Heart right ventricle (tissue), 16 donors: ENCODE results near the gene SEPSECS. TPM values are rescaled to one million over a fixed set of nuclear protein-coding genes. Genes with fewer than 3 reads are reported as not detected.

Experiments used
- ATAC-seq, 8 donors: fragments of 200-7000 bp; cut with Tn5 transposase; one replicate each; pipeline ENCODE4 v1.9.1; 2020; ENCODE audit warnings: mild to moderate bottlenecking in 8 of 8, moderate library complexity in 8 of 8, moderate number of reproducible peaks in 1 of 8
- DNase-seq, 2 donors: peaks; one replicate each; pipeline ENCODE4 v3.0.0-alpha.2; 2020
- H3K27ac ChIP-seq, 10 donors: fragments of 200-600 bp; sonication (generic) in 2 of 10; one replicate each; pipeline versions ENCODE4 v1.5.0 to v1.8.0; 2020 to 2022; ENCODE audit warnings: mild to moderate bottlenecking in 3 of 10
- H3K27me3 ChIP-seq, 7 donors: fragments of 200-600 bp; one replicate each; pipeline ENCODE4 v1.8.0; 2021 to 2022; ENCODE audit warnings: mild to moderate bottlenecking in 2 of 7
- H3K36me3 ChIP-seq, 9 donors: fragments of 200-600 bp; sonication (generic) in 1 of 9; one replicate each; pipeline versions ENCODE4 v1.5.0 to v1.8.0; 2020 to 2022; ENCODE audit warnings: mild to moderate bottlenecking in 2 of 9
- H3K4me1 ChIP-seq, 9 donors: fragments of 200-600 bp; sonication (generic) in 1 of 9; one replicate each; pipeline versions ENCODE4 v1.5.0 to v1.8.0; 2020 to 2022; ENCODE audit warnings: mild to moderate bottlenecking in 4 of 9
- H3K4me3 ChIP-seq, 10 donors: fragments of 200-600 bp; sonication (generic) in 2 of 10; one replicate each; pipeline versions ENCODE4 v1.5.0 to v1.8.0; 2020 to 2022; ENCODE audit warnings: mild to moderate bottlenecking in 7 of 10, moderate library complexity in 2 of 10
- H3K9me3 ChIP-seq, 11 donors: fragments of 200-600 bp in 10 of 11; sonication (generic) in 2 of 11; one replicate each; pipeline versions ENCODE4 v1.5.0 to v1.8.0; 2013 to 2022; ENCODE audit warnings: mild to moderate bottlenecking in 2 of 11, control low read depth in 1 of 11, moderate library complexity in 1 of 11
- CTCF ChIP-seq, 9 donors: fragments of 200-600 bp; sonication (generic) in 2 of 9; IDR thresholded peaks; one replicate each; pipeline versions ENCODE4 v1.5.0 to v1.8.0; 2021 to 2022; ENCODE audit warnings: antibody characterized with exemption in 9 of 9, mild to moderate bottlenecking in 5 of 9, moderate library complexity in 1 of 9
- WGBS, 2 donors: extraction: QIAGEN DNeasy Blood & Tissue Kit; methylation state at CpG; one replicate each; pipeline ENCODE4 v1.1.7; 2013; ENCODE audit warnings: inconsistent platforms in 1 of 2; 5-methylcytosine and 5-hydroxymethylcytosine counted together
- intact Hi-C, 10 donors: fragments of 100-400 bp; cut with DNase I; formaldehyde crosslinking; loops; one replicate each; pipeline versions ENCODE4 v1.11.1 to v1.14.2; 2022
- polyA plus RNA-seq, 2 donors: library from polyadenylated mRNA; stranded (reverse); fragments of 200-250 nt; gene quantifications; one replicate each; pipeline ENCODE4 v1.2.3, GENCODE V29; 2013
- total RNA-seq, 10 donors: library from RNA; stranded (reverse); fragmentation: NEBNext Ultra II Directional in 3 of 10; extraction: Animal tissue kit (Norgen Biotek cat#: 25700) in 3 of 10; gene quantifications; one replicate each; pipeline versions ENCODE4 v1.2.1 to v1.2.4, GENCODE V29; 2021 to 2023
- donor health status: Arrhythmogenic right ventricular cardiomyopathy.
- donor health status: ischemic (EF 13 %, LVEDD 7.1; RV severe dilation, severe dysfunction).
- donor health status: healthy with polysubstance abuse.
- donor health status: DM: no; HTN: yes; CAD: no.
- donor health status: DM: no; HTN: no; CAD: no.
- donor health status: ischemic (EF 25% LVEDD 6.9; RV normal size, moderate dysfunction).
- donor health status: ischemic (EF 25% LVEDD 5.7; RV mildly dilated, moderate dysfunction).
- donor health status: healthy.
- donor health status: DM: yes; HTN: yes; CAD: no.
- donor health status: Ischemic cardiomyopathy.
- donor health status: ischemic (EF 35%, LVEDD 5.7; RV mildly dilated, moderate dysfunction).
- donor health status: nonischemic (EF 11% LVEDD 7.7; RV severe dilation, severe dysfunction).
- donor health status: DM: yes; HTN: yes; CAD: no.
- donor health status: PGD.
- donor health status: ischemic (EF 29% LVEDD 5.4; RV normal size, mild dysfunction).
- donor health status: nonischemic (EF 23%, LVEDD 6.1; RV moderate dilation, normal function).

SEPSECS gene
- total and polyA plus RNA-seq, 12 donors, result 1.3 to 9.1 (median 6.0) TPM

- TF ChIP-seq CTCF (IDR thresholded peaks at IDR 0.05), result no peak
- Histone ChIP-seq H3K9me3 (no peaks in the 10 kb centered on the region), H3K4me1 (peaks cover 0 to 15% (median 9%) of the 10 kb centered on the region in 9 donors), H3K27ac (no peak overlapping the region), H3K4me3 (no peak overlapping the region), H3K27me3 (no peaks in the 10 kb centered on the region), H3K36me3 (no peaks in the 10 kb centered on the region)
- intact Hi-C loops, result no loop called here
- DNase-seq (no peak), ATAC-seq (no peak)
- 94 to 96% methylated on average over 8 of the region's 8 CpGs for WGBS, 2 donors
These were observed 49.5 kb downstream of the SEPSECS start for GRCh38 chr4:25110527-25111329.

GRCh38 chr4:25109511-25109910, 50.7 kb downstream of the SEPSECS start:
- Histone ChIP-seq H3K4me1 (peaks cover 0 to 19% (median 10%) of the 10 kb centered on the region in 9 donors), H3K36me3 (no peaks in the 10 kb centered on the region), H3K27ac (no peak overlapping the region), H3K9me3 (no peaks in the 10 kb centered on the region), H3K4me3 (no peak overlapping the region), H3K27me3 (no peaks in the 10 kb centered on the region)
- no peak for TF ChIP-seq CTCF (IDR thresholded peaks at IDR 0.05)
- DNase-seq (no peak), ATAC-seq (no peak)
- intact Hi-C loops, result no loop called here
- WGBS, 2 donors, result 95 to 96% methylated on average over 4 of the region's 4 CpGs

- DNase-seq (no peak), ATAC-seq (peak in 2 of 8 donors; percentile 12 to 55)
- peaks cover 5 to 23% (median 16%) of the 10 kb centered on the region in 9 donors for H3K4me1 ChIP-seq
- TF ChIP-seq CTCF (IDR thresholded peaks at IDR 0.05), result no peak
- no peaks in the 10 kb centered on the region for H3K27me3 ChIP-seq
- no peak overlapping the region for H3K27ac ChIP-seq
- H3K9me3 ChIP-seq, result no peaks in the 10 kb centered on the region
- intact Hi-C loops, result no loop called here
- no peaks in the 10 kb centered on the region for H3K36me3 ChIP-seq
- 91 to 94% methylated on average over 4 of the region's 4 CpGs for WGBS, 2 donors
- no peak overlapping the region for H3K4me3 ChIP-seq
These were observed 51.7 kb downstream of the SEPSECS start for GRCh38 chr4:25108556-25108955.

GRCh38 chr4:25107827-25108516, 52.3 kb downstream of the SEPSECS start:
- peak; percentile 36 to 47 for DNase-seq
- H3K9me3 ChIP-seq, result no peaks in the 10 kb centered on the region
- no peaks in the 10 kb centered on the region for H3K36me3 ChIP-seq
- no peak overlapping the region for H3K4me3 ChIP-seq
- no peak for TF ChIP-seq CTCF (IDR thresholded peaks at IDR 0.05)
- WGBS, 2 donors, result 42 to 46% methylated on average over 6 of the region's 6 CpGs
- intact Hi-C loops, result no loop called here
- H3K27ac ChIP-seq, result peak overlapping the region in 7 of 10 donors; percentile 1 to 78 (median 64)
- H3K4me1 ChIP-seq, result peaks cover 7 to 29% (median 21%) of the 10 kb centered on the region in 9 donors
- H3K27me3 ChIP-seq, result no peaks in the 10 kb centered on the region
- peak; percentile 35 to 78 (median 64) for ATAC-seq
